SK-N-MC (cell line): Measurements from ENCODE around the gene GABPB1.
A peak's percentile ranks its signal among the peaks of the same experiment; 100 is the strongest.

Experiments
- DNase-seq: peaks from one replicate; pipeline ENCODE4 v3.0.0-alpha.2; 2011; ENCODE audit warnings: low read depth, low spot score
- H3K27ac ChIP-seq: fragments of 200-600 bp; sonication (generic); 2 replicates; pipeline ENCODE4 v1.5.1; 2016; ENCODE audit warnings: mixed run types
- H3K36me3 ChIP-seq: fragments of 200-600 bp; sonication (generic); 2 replicates; pipeline ENCODE4 v1.6.1; 2017; ENCODE audit warnings: antibody characterized with exemption, low read length, mixed read lengths; ENCODE audit not compliant: insufficient read depth
- H3K4me3 ChIP-seq: fragments of 200-600 bp; sonication (generic); 2 replicates; pipeline ENCODE4 v1.5.1; 2016
- H3K9ac ChIP-seq: fragments of 200-600 bp; sonication (generic); 2 replicates; pipeline ENCODE4 v1.8.0; 2017; ENCODE audit warnings: mixed run types, mixed read lengths; ENCODE audit not compliant: insufficient read length
- H3K9me3 ChIP-seq: fragments of 200-600 bp; sonication (generic); 2 replicates; pipeline ENCODE4 v1.6.1; 2017; ENCODE audit warnings: low read depth, mild to moderate bottlenecking, antibody characterized with exemption, low read length, moderate library complexity, mixed read lengths
- EZH2 ChIP-seq: fragments of 200-600 bp; sonication (generic); IDR thresholded peaks from one replicate; pipeline ENCODE4 v1.6.1; 2017; ENCODE audit warnings: antibody characterized with exemption
- FOXP2 ChIP-seq: optimal IDR thresholded peaks from 2 replicates; pipeline ENCODE3; 2011; ENCODE audit warnings: mild to moderate bottlenecking, moderate library complexity; ENCODE audit not compliant: insufficient read depth; ENCODE audit errors: extremely low read length, control extremely low read depth
- POLR2AphosphoS5 ChIP-seq: IDR thresholded peaks from 2 replicates; pipeline ENCODE4 v1.6.1; 2012; ENCODE audit warnings: mild to moderate bottlenecking, low read depth, low read length, borderline replicate concordance

The GABPB1 gene

DNA sequence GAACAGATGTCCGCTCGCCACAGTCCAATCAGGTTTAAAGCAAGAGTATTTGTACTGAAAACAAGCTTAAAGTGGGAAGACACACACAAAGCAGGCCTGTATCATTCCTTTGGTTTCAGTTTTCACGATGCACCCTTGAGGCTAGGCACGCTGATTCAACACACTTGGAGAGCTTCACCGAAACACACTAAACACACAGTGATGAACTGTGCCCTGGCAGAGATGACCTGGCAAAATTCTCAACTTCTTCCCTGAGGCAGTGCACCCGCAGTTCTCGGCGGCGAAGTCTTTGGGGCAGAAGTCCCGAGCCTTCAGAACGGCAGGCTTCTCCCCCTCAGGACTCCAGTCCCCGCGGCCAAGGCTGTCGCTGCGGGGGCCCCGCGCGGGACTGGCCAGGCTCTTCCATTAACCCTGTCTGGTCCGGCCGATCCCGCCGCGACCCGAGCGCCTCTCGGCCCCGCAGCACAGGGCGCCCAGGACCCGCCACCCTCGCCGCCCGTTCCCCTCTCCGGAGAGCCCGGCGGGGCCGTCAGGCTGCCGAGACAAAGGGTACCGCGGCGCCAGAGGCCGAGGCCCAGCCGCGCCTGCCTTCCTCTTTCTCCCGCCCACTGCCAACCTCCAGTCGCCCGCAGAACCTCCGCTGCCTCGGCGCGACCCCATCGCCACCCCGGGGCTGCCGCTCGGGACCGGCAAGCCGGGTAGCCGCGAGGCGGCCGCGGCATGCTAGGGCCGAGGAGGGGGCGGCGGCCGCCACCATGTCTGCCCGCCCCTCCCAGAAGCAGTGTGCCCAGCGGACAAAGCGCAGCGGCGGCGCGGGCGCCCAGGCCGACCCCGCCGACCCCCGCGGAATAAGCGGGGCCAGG is 792 bp downstream of the GABPB1 start:
- peak overlapping the region; percentile 100 for H3K27ac ChIP-seq
- H3K9me3 ChIP-seq: no peaks in the 10 kb centered on the region
- peak; percentile 32 for DNase-seq
- TF ChIP-seq FOXP2 (no peak), POLR2AphosphoS5 (peak; percentile 74), EZH2 (no peak)
- peak overlapping the region; percentile 100 for H3K9ac ChIP-seq
- H3K36me3 ChIP-seq: peaks cover 24% of the 10 kb centered on the region
- H3K4me3 ChIP-seq: peak overlapping the region; percentile 96

- peak overlapping the region; percentile 100 for H3K9ac ChIP-seq
- DNase-seq: no peak
- peak overlapping the region; percentile 96 for H3K4me3 ChIP-seq
- no peak for TF ChIP-seq EZH2
- no peak for TF ChIP-seq FOXP2
- TF ChIP-seq POLR2AphosphoS5: no peak
- no peaks in the 10 kb centered on the region for H3K9me3 ChIP-seq
- peak overlapping the region; percentile 100 for H3K27ac ChIP-seq
- peaks cover 18% of the 10 kb centered on the region for H3K36me3 ChIP-seq
These were observed 1.6 kb downstream of the GABPB1 start for GRCh38 chr15:50353251-50353974.

DNA sequence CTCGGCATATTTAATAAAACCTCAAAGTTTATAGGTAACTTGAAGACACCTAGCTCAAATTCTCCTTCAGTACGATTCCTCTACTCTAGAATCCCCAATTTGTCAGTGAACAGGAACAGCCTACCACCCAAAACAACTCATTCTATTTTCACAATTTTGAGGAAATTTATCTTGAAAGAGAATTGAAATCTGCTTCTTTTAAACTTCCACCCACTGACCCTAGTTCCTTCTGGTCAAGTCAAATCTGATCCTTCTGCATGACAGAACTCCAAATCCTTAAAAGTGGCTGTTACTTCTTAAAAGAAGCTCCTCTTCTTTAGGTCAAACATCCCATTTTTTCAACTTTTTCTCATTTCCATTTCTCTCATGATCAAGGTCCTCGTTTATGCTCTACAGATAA is 4.4 kb downstream of the GABPB1 start:
- Histone ChIP-seq H3K9me3 (no peaks in the 10 kb centered on the region), H3K4me3 (no peak overlapping the region), H3K27ac (0 out of 2 replicates have a peak overlapping the region, but pooled peaks have one; percentile 5), H3K36me3 (no peaks in the 10 kb centered on the region; the same call in 1 of the 2 replicates), H3K9ac (no peak overlapping the region)
- DNase-seq: no peak
- TF ChIP-seq FOXP2 (no peak), POLR2AphosphoS5 (no peak), EZH2 (no peak)

DNA sequence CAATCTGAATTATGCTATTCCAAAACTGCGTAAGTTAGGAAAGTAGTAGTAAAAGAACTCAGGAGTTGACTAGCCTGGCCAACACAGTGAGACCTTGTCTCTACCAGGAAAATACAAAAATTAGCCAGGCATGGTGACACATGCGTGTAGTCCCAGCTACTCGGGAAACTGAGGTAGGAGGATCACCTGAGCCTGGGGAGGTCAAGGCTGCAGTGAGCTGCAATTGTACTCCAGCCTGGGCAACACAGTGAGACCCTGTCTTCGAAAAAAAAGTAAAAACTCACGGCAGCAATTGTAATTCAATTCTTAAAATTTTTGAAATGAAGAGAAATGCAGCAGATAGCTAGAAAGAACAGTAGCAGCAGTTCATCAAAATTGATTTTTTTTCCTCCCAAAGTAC is 9.7 kb downstream of the GABPB1 start:
- Histone ChIP-seq H3K9me3 (no peaks in the 10 kb centered on the region), H3K36me3 (no peaks in the 10 kb centered on the region; the same call in 1 of the 2 replicates), H3K9ac (no peak overlapping the region), H3K4me3 (no peak overlapping the region), H3K27ac (no peak overlapping the region)
- no peak for DNase-seq
- TF ChIP-seq EZH2 (no peak), POLR2AphosphoS5 (no peak), FOXP2 (no peak)

DNA sequence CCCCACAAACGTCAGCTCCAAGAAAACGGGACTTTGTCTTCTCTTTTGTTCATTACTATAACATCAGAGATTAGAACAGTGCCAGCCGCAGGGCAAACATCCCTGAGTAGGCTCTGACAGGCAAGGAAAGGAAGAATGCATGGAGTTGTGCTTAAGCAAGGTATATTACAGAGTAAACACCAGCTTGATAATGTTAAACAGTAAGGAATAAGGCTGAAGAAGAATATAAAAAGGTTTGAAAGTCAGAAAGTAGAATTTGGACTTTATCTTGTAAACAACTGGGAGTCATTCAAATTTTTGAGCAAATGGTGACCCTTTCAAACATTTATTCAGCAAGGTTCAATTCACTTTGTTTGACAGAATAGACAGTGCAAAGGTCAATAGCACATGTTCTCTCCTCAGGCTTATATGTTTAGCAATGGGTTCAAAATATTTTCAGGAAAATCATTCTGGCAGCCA is 11.0 kb downstream of the GABPB1 start:
- Histone ChIP-seq H3K36me3 (no peaks in the 10 kb centered on the region), H3K9ac (no peak overlapping the region)
- TF ChIP-seq POLR2AphosphoS5 (no peak), FOXP2 (no peak)

GRCh38 chr15:50341616-50342136 is 13.3 kb downstream of the GABPB1 start:
- Histone ChIP-seq H3K36me3 (no peaks in the 10 kb centered on the region), H3K9me3 (no peaks in the 10 kb centered on the region), H3K9ac (no peak overlapping the region), H3K27ac (no peak overlapping the region), H3K4me3 (no peak overlapping the region)
- no peak for TF ChIP-seq POLR2AphosphoS5
- TF ChIP-seq EZH2: no peak
- no peak for TF ChIP-seq FOXP2
- DNase-seq: no peak

More for the DNA sequence above, 11.0 kb downstream of the GABPB1 start:
- no peaks in the 10 kb centered on the region for H3K9me3 ChIP-seq
- H3K4me3 ChIP-seq: no peak overlapping the region
- H3K27ac ChIP-seq: no peak overlapping the region
- no peak for DNase-seq

DNA sequence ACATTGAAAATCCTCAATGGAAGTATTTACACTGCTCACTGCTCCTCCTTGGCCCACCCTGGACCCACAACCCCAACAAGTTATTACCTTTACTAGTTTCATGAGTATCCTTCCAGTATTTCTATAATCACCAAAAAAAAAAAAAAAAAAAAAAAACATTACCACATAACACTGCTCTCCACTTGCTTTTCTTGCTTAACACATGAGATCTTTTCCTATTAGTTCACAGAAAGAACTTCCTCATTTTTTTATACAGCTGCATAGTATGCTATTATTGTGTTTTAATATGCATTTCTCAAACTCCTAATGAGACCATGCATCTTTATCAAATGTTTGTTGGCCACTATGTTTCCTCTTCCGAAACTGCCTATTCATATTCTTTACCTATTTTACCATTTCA is 14.6 kb downstream of the GABPB1 start:
- no peaks in the 10 kb centered on the region for H3K36me3 ChIP-seq
- H3K4me3 ChIP-seq: no peak overlapping the region
- TF ChIP-seq POLR2AphosphoS5: no peak
- no peak for TF ChIP-seq FOXP2
- no peak for TF ChIP-seq EZH2
- H3K9ac ChIP-seq: no peak overlapping the region
- DNase-seq: no peak
- no peaks in the 10 kb centered on the region for H3K9me3 ChIP-seq
- H3K27ac ChIP-seq: no peak overlapping the region

GRCh38 chr15:50339717-50340116 is 15.3 kb downstream of the GABPB1 start:
- Histone ChIP-seq H3K27ac (no peak overlapping the region), H3K36me3 (no peaks in the 10 kb centered on the region), H3K4me3 (no peak overlapping the region), H3K9ac (no peak overlapping the region), H3K9me3 (no peaks in the 10 kb centered on the region)
- TF ChIP-seq POLR2AphosphoS5: no peak
- no peak for TF ChIP-seq EZH2
- no peak for TF ChIP-seq FOXP2
- no peak for DNase-seq

GRCh38 chr15:50335251-50335650 is 19.7 kb downstream of the GABPB1 start:
- Histone ChIP-seq H3K27ac (no peak overlapping the region), H3K9me3 (no peaks in the 10 kb centered on the region), H3K9ac (no peak overlapping the region), H3K4me3 (no peak overlapping the region), H3K36me3 (no peaks in the 10 kb centered on the region)
- no peak for DNase-seq
- TF ChIP-seq FOXP2 (no peak), EZH2 (no peak), POLR2AphosphoS5 (no peak)
